ENCODE results near the gene EPG5.

- TF ChIP-seq POLR2A (IDR thresholded peaks at IDR 0.05) (no peak), CTCF (IDR thresholded peaks at IDR 0.05) (no peak)
Measured at GRCh38 chr18:45958027-45958426, 9.1 kb downstream of the EPG5 start.
